ENCODE data around the gene NRM.
A peak's percentile ranks its signal among the peaks of the same experiment; 100 is the strongest.

NRM gene

DNA sequence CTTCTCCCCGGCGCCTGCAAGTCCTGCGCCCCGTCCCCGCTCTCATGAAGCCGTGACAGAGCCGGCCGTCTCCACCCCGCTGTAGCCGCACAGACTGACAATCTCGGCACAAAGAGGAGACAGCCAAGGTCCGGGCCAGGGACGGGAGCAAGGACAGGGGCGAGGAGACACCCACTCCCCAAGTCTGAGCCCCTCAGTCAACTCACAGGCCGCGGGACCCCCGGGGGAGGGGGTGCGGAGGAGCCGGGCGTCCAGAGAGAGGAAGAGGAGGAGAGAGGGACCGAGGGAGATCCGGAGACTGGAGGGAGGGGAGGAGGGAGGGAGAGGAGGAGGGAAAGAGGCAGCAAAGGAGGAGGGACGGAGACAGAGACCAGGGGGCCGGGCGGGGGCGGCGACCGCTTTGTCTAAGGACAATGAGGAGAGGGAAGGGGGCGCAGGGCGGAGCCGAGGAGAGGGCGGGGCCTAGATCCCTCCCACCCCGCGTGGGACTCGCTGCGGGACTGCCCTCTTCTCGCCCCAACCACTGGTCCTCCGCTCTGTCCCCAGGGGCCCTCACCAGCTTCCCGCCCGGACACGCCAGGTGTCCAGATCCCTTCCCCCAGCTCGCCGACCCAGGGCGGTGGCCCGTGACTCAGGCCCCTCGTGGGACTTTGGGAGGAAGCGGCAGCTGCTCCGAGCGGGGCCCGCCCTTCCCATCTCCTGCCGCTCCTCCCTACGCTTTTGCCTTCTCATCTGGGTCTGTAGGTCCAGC, 3.7 kb downstream of the NRM start (continued):
- TF ChIP-seq ZNF223 (tag by site-specific recombination; IDR thresholded peaks at IDR 0.05) (no peak), WT1 (tag by site-specific recombination; IDR thresholded peaks at IDR 0.05) (peak; percentile 82), ZNF530 (tag by site-specific recombination; IDR thresholded peaks at IDR 0.05; ENCODE audit: low read depth) (no peak), GLI4 (tag by site-specific recombination; IDR thresholded peaks at IDR 0.05) (peak; percentile 19; the same call in 1 of the 2 replicates), HOXD13 (CRISPR knock-in tag; IDR thresholded peaks at IDR 0.05; ENCODE audit: borderline replicate concordance) (no peak), ZXDB (tag by site-specific recombination; IDR thresholded peaks at IDR 0.05) (peak; percentile 74; the same call in 1 of the 2 replicates), ZNF707 (tag by site-specific recombination; IDR thresholded peaks at IDR 0.05) (no peak), YY2 (tag by site-specific recombination; IDR thresholded peaks at IDR 0.05) (no peak), ZNF791 (tag by site-specific recombination; IDR thresholded peaks at IDR 0.05) (no peak), ZNF473 (tag by site-specific recombination; IDR thresholded peaks at IDR 0.05) (no peak), ZBTB48 (tag by site-specific recombination; IDR thresholded peaks at IDR 0.05) (peak; percentile 86; the same call in 1 of the 2 replicates), EGR2 (tag by site-specific recombination; IDR thresholded peaks at IDR 0.05; ENCODE audit: low read depth) (peak; percentile 94), KLF10 (tag by site-specific recombination; IDR thresholded peaks at IDR 0.05) (peak; percentile 90), ZFP3 (tag by site-specific recombination; IDR thresholded peaks at IDR 0.05; ENCODE audit: low read depth) (no peak; the same call in 1 of the 2 replicates), ZSCAN23 (tag by site-specific recombination; IDR thresholded peaks at IDR 0.05) (peak; percentile 55), ZNF701 (tag by site-specific recombination; IDR thresholded peaks at IDR 0.05) (no peak), ZNF529 (tag by site-specific recombination; IDR thresholded peaks at IDR 0.05; ENCODE audit: insufficient replicate concordance) (no peak), ZNF830 (tag by site-specific recombination; IDR thresholded peaks at IDR 0.05; ENCODE audit: low read depth) (no peak)
- TF ChIP-seq, protein P1, sequence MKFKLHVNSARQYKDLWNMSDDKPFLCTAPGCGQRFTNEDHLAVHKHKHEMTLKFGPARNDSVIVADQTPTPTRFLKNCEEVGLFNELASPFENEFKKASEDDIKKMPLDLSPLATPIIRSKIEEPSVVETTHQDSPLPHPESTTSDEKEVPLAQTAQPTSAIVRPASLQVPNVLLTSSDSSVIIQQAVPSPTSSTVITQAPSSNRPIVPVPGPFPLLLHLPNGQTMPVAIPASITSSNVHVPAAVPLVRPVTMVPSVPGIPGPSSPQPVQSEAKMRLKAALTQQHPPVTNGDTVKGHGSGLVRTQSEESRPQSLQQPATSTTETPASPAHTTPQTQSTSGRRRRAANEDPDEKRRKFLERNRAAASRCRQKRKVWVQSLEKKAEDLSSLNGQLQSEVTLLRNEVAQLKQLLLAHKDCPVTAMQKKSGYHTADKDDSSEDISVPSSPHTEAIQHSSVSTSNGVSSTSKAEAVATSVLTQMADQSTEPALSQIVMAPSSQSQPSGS (tag by site-specific recombination; IDR thresholded peaks at IDR 0.05; ENCODE audit: low read depth): no peak
- TF ChIP-seq, protein P2, sequence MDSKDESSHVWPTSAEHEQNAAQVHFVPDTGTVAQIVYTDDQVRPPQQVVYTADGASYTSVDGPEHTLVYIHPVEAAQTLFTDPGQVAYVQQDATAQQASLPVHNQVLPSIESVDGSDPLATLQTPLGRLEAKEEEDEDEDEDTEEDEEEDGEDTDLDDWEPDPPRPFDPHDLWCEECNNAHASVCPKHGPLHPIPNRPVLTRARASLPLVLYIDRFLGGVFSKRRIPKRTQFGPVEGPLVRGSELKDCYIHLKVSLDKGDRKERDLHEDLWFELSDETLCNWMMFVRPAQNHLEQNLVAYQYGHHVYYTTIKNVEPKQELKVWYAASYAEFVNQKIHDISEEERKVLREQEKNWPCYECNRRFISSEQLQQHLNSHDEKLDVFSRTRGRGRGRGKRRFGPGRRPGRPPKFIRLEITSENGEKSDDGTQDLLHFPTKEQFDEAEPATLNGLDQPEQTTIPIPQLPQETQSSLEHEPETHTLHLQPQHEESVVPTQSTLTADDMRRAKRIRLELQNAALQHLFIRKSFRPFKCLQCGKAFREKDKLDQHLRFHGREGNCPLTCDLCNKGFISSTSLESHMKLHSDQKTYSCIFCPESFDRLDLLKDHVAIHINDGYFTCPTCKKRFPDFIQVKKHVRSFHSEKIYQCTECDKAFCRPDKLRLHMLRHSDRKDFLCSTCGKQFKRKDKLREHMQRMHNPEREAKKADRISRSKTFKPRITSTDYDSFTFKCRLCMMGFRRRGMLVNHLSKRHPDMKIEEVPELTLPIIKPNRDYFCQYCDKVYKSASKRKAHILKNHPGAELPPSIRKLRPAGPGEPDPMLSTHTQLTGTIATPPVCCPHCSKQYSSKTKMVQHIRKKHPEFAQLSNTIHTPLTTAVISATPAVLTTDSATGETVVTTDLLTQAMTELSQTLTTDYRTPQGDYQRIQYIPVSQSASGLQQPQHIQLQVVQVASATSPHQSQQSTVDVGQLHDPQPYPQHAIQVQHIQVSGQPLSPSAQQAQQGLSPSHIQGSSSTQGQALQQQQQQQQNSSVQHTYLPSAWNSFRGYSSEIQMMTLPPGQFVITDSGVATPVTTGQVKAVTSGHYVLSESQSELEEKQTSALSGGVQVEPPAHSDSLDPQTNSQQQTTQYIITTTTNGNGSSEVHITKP (tag by site-specific recombination; IDR thresholded peaks at IDR 0.05): peak; percentile 81
- TF ChIP-seq, protein P3, sequence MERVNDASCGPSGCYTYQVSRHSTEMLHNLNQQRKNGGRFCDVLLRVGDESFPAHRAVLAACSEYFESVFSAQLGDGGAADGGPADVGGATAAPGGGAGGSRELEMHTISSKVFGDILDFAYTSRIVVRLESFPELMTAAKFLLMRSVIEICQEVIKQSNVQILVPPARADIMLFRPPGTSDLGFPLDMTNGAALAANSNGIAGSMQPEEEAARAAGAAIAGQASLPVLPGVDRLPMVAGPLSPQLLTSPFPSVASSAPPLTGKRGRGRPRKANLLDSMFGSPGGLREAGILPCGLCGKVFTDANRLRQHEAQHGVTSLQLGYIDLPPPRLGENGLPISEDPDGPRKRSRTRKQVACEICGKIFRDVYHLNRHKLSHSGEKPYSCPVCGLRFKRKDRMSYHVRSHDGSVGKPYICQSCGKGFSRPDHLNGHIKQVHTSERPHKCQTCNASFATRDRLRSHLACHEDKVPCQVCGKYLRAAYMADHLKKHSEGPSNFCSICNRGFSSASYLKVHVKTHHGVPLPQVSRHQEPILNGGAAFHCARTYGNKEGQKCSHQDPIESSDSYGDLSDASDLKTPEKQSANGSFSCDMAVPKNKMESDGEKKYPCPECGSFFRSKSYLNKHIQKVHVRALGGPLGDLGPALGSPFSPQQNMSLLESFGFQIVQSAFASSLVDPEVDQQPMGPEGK (tag by site-specific recombination; IDR thresholded peaks at IDR 0.05): peak; percentile 99
- TF ChIP-seq, protein P4, sequence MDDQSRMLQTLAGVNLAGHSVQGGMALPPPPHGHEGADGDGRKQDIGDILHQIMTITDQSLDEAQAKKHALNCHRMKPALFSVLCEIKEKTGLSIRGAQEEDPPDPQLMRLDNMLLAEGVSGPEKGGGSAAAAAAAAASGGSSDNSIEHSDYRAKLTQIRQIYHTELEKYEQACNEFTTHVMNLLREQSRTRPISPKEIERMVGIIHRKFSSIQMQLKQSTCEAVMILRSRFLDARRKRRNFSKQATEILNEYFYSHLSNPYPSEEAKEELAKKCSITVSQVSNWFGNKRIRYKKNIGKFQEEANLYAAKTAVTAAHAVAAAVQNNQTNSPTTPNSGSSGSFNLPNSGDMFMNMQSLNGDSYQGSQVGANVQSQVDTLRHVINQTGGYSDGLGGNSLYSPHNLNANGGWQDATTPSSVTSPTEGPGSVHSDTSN (CRISPR knock-in tag; IDR thresholded peaks at IDR 0.05): no peak
- TF ChIP-seq, protein P5, sequence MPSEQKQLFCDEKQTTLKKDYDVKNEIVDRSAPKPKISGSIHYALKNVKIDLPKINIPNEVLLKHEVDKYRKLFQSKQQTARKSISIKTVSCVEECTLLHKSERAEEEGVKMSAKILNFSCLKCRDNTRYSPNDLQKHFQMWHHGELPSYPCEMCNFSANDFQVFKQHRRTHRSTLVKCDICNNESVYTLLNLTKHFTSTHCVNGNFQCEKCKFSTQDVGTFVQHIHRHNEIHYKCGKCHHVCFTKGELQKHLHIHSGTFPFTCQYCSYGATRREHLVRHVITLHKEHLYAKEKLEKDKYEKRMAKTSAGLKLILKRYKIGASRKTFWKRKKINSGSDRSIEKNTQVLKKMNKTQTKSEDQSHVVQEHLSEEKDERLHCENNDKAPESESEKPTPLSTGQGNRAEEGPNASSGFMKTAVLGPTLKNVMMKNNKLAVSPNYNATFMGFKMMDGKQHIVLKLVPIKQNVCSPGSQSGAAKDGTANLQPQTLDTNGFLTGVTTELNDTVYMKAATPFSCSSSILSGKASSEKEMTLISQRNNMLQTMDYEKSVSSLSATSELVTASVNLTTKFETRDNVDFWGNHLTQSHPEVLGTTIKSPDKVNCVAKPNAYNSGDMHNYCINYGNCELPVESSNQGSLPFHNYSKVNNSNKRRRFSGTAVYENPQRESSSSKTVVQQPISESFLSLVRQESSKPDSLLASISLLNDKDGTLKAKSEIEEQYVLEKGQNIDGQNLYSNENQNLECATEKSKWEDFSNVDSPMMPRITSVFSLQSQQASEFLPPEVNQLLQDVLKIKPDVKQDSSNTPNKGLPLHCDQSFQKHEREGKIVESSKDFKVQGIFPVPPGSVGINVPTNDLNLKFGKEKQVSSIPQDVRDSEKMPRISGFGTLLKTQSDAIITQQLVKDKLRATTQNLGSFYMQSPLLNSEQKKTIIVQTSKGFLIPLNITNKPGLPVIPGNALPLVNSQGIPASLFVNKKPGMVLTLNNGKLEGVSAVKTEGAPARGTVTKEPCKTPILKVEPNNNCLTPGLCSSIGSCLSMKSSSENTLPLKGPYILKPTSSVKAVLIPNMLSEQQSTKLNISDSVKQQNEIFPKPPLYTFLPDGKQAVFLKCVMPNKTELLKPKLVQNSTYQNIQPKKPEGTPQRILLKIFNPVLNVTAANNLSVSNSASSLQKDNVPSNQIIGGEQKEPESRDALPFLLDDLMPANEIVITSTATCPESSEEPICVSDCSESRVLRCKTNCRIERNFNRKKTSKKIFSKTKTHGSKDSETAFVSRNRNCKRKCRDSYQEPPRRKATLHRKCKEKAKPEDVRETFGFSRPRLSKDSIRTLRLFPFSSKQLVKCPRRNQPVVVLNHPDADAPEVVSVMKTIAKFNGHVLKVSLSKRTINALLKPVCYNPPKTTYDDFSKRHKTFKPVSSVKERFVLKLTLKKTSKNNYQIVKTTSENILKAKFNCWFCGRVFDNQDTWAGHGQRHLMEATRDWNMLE (tag by site-specific recombination; conservative IDR thresholded peaks at IDR 0.05; ENCODE audit: low read depth): no peak
- TF ChIP-seq, protein P6, sequence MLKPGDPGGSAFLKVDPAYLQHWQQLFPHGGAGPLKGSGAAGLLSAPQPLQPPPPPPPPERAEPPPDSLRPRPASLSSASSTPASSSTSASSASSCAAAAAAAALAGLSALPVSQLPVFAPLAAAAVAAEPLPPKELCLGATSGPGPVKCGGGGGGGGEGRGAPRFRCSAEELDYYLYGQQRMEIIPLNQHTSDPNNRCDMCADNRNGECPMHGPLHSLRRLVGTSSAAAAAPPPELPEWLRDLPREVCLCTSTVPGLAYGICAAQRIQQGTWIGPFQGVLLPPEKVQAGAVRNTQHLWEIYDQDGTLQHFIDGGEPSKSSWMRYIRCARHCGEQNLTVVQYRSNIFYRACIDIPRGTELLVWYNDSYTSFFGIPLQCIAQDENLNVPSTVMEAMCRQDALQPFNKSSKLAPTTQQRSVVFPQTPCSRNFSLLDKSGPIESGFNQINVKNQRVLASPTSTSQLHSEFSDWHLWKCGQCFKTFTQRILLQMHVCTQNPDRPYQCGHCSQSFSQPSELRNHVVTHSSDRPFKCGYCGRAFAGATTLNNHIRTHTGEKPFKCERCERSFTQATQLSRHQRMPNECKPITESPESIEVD (tag by site-specific recombination; IDR thresholded peaks at IDR 0.05): no peak
